Neural progenitor cell (in vitro differentiated cells): ENCODE measurements around the gene DBNL.

Source experiments
- EZH2 ChIP-seq: fragments of 200-600 bp; sonication (generic); IDR thresholded peaks from 2 replicates; pipeline ENCODE4 v1.6.1; 2017; ENCODE audit warnings: antibody characterized with exemption, mild to moderate bottlenecking, moderate library complexity
- TF ChIP-seq, protein P1 (sequence below): fragments of 200-600 bp; sonication (generic); IDR thresholded peaks from 2 replicates; pipeline ENCODE4 v1.5.1; 2017; ENCODE audit warnings: antibody characterized with exemption, mild to moderate bottlenecking

DNA sequence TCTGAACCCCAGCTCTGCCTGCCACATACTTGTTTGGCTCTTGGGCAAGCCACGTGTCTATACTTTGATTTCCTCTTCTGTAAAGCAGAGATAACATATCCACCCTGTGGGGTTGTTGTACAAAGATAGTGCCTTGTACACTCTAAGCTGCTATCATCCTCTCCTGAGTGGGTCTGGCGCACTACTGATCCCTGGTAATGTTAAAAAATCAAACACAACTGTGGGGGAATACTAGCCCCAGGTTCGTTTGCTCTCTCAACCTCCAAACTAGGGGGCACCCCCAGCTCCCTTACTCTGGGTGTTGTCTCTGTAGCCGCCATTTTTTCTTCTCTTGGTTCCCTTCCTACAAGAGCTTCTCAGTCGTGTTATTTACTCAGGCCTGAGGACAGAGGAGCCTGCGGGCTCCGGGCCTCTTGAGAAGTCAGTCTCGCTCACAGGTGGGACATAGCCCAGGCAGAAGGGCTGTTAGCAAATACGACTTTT is 36.8 kb downstream of the DBNL start:
- no peak for TF ChIP-seq EZH2
- TF ChIP-seq, protein P1, sequence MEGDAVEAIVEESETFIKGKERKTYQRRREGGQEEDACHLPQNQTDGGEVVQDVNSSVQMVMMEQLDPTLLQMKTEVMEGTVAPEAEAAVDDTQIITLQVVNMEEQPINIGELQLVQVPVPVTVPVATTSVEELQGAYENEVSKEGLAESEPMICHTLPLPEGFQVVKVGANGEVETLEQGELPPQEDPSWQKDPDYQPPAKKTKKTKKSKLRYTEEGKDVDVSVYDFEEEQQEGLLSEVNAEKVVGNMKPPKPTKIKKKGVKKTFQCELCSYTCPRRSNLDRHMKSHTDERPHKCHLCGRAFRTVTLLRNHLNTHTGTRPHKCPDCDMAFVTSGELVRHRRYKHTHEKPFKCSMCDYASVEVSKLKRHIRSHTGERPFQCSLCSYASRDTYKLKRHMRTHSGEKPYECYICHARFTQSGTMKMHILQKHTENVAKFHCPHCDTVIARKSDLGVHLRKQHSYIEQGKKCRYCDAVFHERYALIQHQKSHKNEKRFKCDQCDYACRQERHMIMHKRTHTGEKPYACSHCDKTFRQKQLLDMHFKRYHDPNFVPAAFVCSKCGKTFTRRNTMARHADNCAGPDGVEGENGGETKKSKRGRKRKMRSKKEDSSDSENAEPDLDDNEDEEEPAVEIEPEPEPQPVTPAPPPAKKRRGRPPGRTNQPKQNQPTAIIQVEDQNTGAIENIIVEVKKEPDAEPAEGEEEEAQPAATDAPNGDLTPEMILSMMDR: no peak
